Upper lobe of right lung (tissue), 1 donor: Measurements from ENCODE around the gene OR4D5. TPM values are rescaled to one million over a fixed set of nuclear protein-coding genes. Genes with fewer than 3 reads are reported as not detected.

Experiments used
- ATAC-seq: fragments of 200-7000 bp; cut with Tn5 transposase; one replicate; pipeline ENCODE4 v1.9.1; 2020; ENCODE audit warnings: mild to moderate bottlenecking, moderate library complexity
- DNase-seq: peaks from one replicate; pipeline ENCODE4 v3.0.0-alpha.2; 2020
- H3K27ac ChIP-seq: fragments of 200-600 bp; one replicate; pipeline ENCODE4 v1.8.0; 2022
- H3K27me3 ChIP-seq: fragments of 200-600 bp; one replicate; pipeline ENCODE4 v1.8.0; 2022; ENCODE audit warnings: mild to moderate bottlenecking
- H3K36me3 ChIP-seq: fragments of 200-600 bp; one replicate; pipeline ENCODE4 v1.8.0; 2022
- H3K4me1 ChIP-seq: fragments of 200-600 bp; one replicate; pipeline ENCODE4 v1.8.0; 2022
- H3K4me3 ChIP-seq: fragments of 200-600 bp; one replicate; pipeline ENCODE4 v1.8.0; 2022; ENCODE audit warnings: mild to moderate bottlenecking
- H3K9me3 ChIP-seq: fragments of 200-600 bp; one replicate; pipeline ENCODE4 v1.8.0; 2022
- CTCF ChIP-seq: fragments of 200-600 bp; IDR thresholded peaks from one replicate; pipeline ENCODE4 v1.8.0; 2022; ENCODE audit warnings: antibody characterized with exemption
- intact Hi-C: fragments of 100-400 bp; cut with DNase I; formaldehyde crosslinking; loops from one replicate; pipeline ENCODE4 v1.11.0; 2022
- total RNA-seq: library from RNA; stranded (reverse); fragmentation: NEBNext Ultra II Directional; extraction: Animal tissue kit (Norgen Biotek cat#: 25700); gene quantifications from one replicate; pipeline ENCODE4 v1.2.1, GENCODE V29; 2021
- donor health status: DM: no; HTN: yes; CAD: no; lungs with severe emphysema.

OR4D5 gene
- total RNA-seq, 1 donor from 2014 or later = not detected

GRCh38 chr11:123905826-123906225 lies 33.6 kb upstream of the OR4D5 start:
- no peak for ATAC-seq
- no peaks in the 10 kb centered on the region for H3K4me1 ChIP-seq
- H3K27ac ChIP-seq = no peak overlapping the region
- H3K36me3 ChIP-seq = no peaks in the 10 kb centered on the region
- no peaks in the 10 kb centered on the region for H3K27me3 ChIP-seq
- intact Hi-C loops = no loop called here
- no peak for DNase-seq
- no peaks in the 10 kb centered on the region for H3K9me3 ChIP-seq
- H3K4me3 ChIP-seq = no peak overlapping the region
- no peak for TF ChIP-seq CTCF

- no peak for ATAC-seq
- H3K4me1 ChIP-seq = no peaks in the 10 kb centered on the region
Measured at GRCh38 chr11:123920943-123921342, 18.5 kb upstream of the OR4D5 start.

GRCh38 chr11:123924027-123924426 lies 15.4 kb upstream of the OR4D5 start:
- DNase-seq (no peak), ATAC-seq (no peak)
- H3K27me3 ChIP-seq = no peaks in the 10 kb centered on the region
- H3K4me1 ChIP-seq = no peaks in the 10 kb centered on the region
- intact Hi-C loops = no loop called here
- no peak overlapping the region for H3K27ac ChIP-seq
- H3K36me3 ChIP-seq = no peaks in the 10 kb centered on the region
- H3K9me3 ChIP-seq = no peaks in the 10 kb centered on the region
- no peak for TF ChIP-seq CTCF
- H3K4me3 ChIP-seq = no peak overlapping the region

More at GRCh38 chr11:123920943-123921342, 18.5 kb upstream of the OR4D5 start:
- Histone ChIP-seq H3K27me3 (no peaks in the 10 kb centered on the region), H3K9me3 (no peaks in the 10 kb centered on the region), H3K4me3 (no peak overlapping the region), H3K27ac (no peak overlapping the region), H3K36me3 (no peaks in the 10 kb centered on the region)
- no peak for TF ChIP-seq CTCF
- DNase-seq = no peak
- intact Hi-C loops = no loop called here

GRCh38 chr11:123942413-123942812 lies 3.0 kb downstream of the OR4D5 start:
- intact Hi-C loops = no loop called here
- no peak for ATAC-seq

GRCh38 chr11:123943738-123944137 lies 4.3 kb downstream of the OR4D5 start, which contains the start of gene OR6T1:
Gene OR6T1 (minus strand): TSS chr11:123943838. CDS start chr11:123943838, 0 bp downstream.
- Histone ChIP-seq H3K27ac (no peak within 1 kb of the TSS), H3K4me1 (no peaks in the 10 kb centered on the region), H3K27me3 (no peaks in the 10 kb centered on the region), H3K4me3 (no peak within 1 kb of the TSS), H3K36me3 (no peaks in the 10 kb centered on the region), H3K9me3 (no peaks in the 10 kb centered on the region)
- DNase-seq (no peak), ATAC-seq (no peak)
- intact Hi-C loops = no loop called here
- TF ChIP-seq CTCF = no peak

More at GRCh38 chr11:123942413-123942812, 3.0 kb downstream of the OR4D5 start:
- DNase-seq = no peak
- no peaks in the 10 kb centered on the region for H3K9me3 ChIP-seq
- H3K27me3 ChIP-seq = no peaks in the 10 kb centered on the region
- no peak overlapping the region for H3K4me3 ChIP-seq
- no peak for TF ChIP-seq CTCF
- no peaks in the 10 kb centered on the region for H3K4me1 ChIP-seq
- H3K27ac ChIP-seq = no peak overlapping the region
- H3K36me3 ChIP-seq = no peaks in the 10 kb centered on the region

GRCh38 chr11:123945132-123945531 lies 5.7 kb downstream of the OR4D5 start:
- DNase-seq (no peak), ATAC-seq (no peak)
- H3K27me3 ChIP-seq = no peaks in the 10 kb centered on the region
- H3K36me3 ChIP-seq = no peaks in the 10 kb centered on the region
- no peak overlapping the region for H3K27ac ChIP-seq
- H3K4me3 ChIP-seq = no peak overlapping the region
- no peaks in the 10 kb centered on the region for H3K9me3 ChIP-seq
- no peak for TF ChIP-seq CTCF
- H3K4me1 ChIP-seq = no peaks in the 10 kb centered on the region
- intact Hi-C loops = no loop called here
